Progenitor cell of endocrine pancreas (in vitro differentiated cells): Measurements from ENCODE around the gene UGT1A8. TPM values are rescaled to one million over a fixed set of nuclear protein-coding genes. Genes with fewer than 3 reads are reported as not detected.
A peak's percentile ranks its signal among the peaks of the same experiment; 100 is the strongest.
"Not testable (repeated sequence)": the region's sequence is repeated elsewhere in the genome, so short reads cannot be mapped to it uniquely, and the experiment has no call there.

Experiments used
- DNase-seq: peaks from one replicate; pipeline ENCODE4 v3.0.0; 2021; ENCODE audit warnings: low spot score; ENCODE audit not compliant: unreplicated experiment
- H3K27ac Mint-ChIP-seq: 2 replicates; pipeline ENCODE4 v1.8.0; 2021; ENCODE audit warnings: mild to moderate bottlenecking, moderate library complexity, mixed read lengths
- H3K27me3 Mint-ChIP-seq: 2 replicates; pipeline ENCODE4 v1.8.0; 2021; ENCODE audit warnings: mixed read lengths
- H3K36me3 Mint-ChIP-seq: 2 replicates; pipeline ENCODE4 v1.8.0; 2022; ENCODE audit warnings: mixed read lengths; ENCODE audit not compliant: insufficient read depth
- H3K4me1 Mint-ChIP-seq: 2 replicates; pipeline ENCODE4 v1.8.0; 2021; ENCODE audit warnings: low read depth, mixed read lengths
- H3K4me3 Mint-ChIP-seq: 2 replicates; pipeline ENCODE4 v1.8.0; 2021; ENCODE audit warnings: low read depth, mild to moderate bottlenecking, moderate library complexity, mixed read lengths
- H3K9me3 Mint-ChIP-seq: 2 replicates; pipeline ENCODE4 v1.8.0; 2021; ENCODE audit warnings: low read depth, mixed read lengths
- CTCF ChIP-seq: fragments of 200-600 bp; sonication (generic); IDR thresholded peaks from one replicate; pipeline ENCODE4 v1.5.0; 2021; ENCODE audit warnings: antibody characterized with exemption, mild to moderate bottlenecking; ENCODE audit not compliant: unreplicated experiment
- long read RNA-seq: library from polyadenylated mRNA; unstranded; transcript quantifications from one replicate; pipeline ENCODE4 v2.0.0, GENCODE V29; 2020
- total RNA-seq: library from RNA; stranded (reverse); gene quantifications from 2 replicates; pipeline ENCODE4 v1.2.1, GENCODE V29; 2021

UGT1A8 gene
- not detected in 2 replicates for total RNA-seq
- long read RNA-seq: 0 reads

DNA sequence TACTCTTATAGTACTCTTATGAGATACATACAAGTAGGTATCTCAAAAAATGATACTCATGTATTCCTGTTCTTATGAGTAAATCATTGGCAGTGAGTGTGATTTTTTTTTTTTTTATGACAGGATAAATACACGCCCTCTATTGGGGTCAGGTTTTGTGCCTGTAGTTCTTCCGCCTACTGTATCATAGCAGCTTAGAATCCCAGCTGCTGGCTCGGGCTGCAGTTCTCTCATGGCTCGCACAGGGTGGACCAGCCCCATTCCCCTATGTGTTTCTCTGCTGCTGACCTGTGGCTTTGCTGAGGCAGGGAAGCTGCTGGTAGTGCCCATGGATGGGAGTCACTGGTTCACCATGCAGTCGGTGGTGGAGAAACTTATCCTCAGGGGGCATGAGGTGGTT, at the start of gene UGT1A8:
UGT1A8 (plus strand) TSS at position 158 of the 400 bp plus-strand sequence; CDS start at position 233, 75 bp downstream.
- Mint-ChIP-seq H3K27me3 (peaks cover 26% of the 10 kb centered on the region), H3K9me3 (peaks cover 34% of the 10 kb centered on the region)
- not testable (repeated sequence) for H3K4me3 Mint-ChIP-seq, H3K27ac Mint-ChIP-seq, H3K36me3 Mint-ChIP-seq, DNase-seq, H3K4me1 Mint-ChIP-seq

GRCh38 chr2:233571001-233571400, 46.4 kb upstream of the UGT1A8 start:
- Mint-ChIP-seq H3K4me3 (no peak overlapping the region), H3K27me3 (peaks cover 17% of the 10 kb centered on the region), H3K9me3 (peaks cover 8% of the 10 kb centered on the region), H3K27ac (no peak overlapping the region), H3K4me1 (no peaks in the 10 kb centered on the region), H3K36me3 (no peaks in the 10 kb centered on the region)
- no peak for DNase-seq
- TF ChIP-seq CTCF: no peak

GRCh38 chr2:233571462-233571861, 46.0 kb upstream of the UGT1A8 start:
- Mint-ChIP-seq H3K27me3 (peaks cover 17% of the 10 kb centered on the region), H3K4me1 (no peaks in the 10 kb centered on the region), H3K36me3 (no peaks in the 10 kb centered on the region), H3K9me3 (peaks cover 9% of the 10 kb centered on the region), H3K4me3 (no peak overlapping the region), H3K27ac (no peak overlapping the region)
- no peak for DNase-seq
- no peak for TF ChIP-seq CTCF

DNA sequence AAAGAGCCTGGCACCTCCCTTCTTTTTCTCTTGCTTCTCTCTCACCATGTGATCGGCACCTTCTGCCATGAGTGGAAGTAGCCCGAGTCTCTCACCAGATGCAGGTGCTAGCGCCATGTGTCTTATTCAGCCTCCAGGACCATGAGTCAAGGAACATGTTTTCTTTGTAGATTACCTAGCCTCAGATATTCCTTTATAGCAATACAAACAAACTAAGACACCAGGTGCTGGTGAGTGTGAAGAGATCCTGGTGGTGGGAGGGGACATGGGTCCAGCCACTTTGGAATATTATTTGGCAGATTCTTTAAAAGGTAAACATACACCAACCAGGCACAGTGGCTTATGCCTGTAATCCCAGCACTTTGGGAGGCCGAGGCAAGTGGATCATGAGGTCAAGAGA, 45.0 kb upstream of the UGT1A8 start:
- H3K4me1 Mint-ChIP-seq: no peaks in the 10 kb centered on the region
- peaks cover 9% of the 10 kb centered on the region for H3K9me3 Mint-ChIP-seq
- no peaks in the 10 kb centered on the region for H3K36me3 Mint-ChIP-seq
- peaks cover 21% of the 10 kb centered on the region for H3K27me3 Mint-ChIP-seq
- no peak overlapping the region for H3K27ac Mint-ChIP-seq
- no peak overlapping the region for H3K4me3 Mint-ChIP-seq
- no peak for DNase-seq
- no peak for TF ChIP-seq CTCF

DNA sequence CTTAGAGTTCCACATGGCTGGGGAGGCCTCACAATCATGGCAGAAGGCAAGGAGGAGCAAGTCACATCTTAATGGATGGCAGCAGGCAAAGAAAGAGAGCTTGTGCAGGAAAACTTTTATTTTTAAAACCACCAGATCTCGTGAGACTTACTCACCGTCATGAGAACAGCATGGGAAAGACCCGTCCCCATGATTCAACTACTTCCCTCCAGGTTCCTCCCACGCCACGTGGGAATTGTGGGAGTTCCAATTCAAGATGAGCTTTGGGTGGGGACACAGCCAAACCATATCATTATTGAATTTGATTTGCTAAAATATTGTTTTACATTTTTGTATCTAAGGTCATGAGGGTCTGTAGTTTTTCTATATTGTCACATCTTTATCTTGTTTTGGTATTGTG, 40.1 kb upstream of the UGT1A8 start:
- not testable (repeated sequence) for H3K36me3 Mint-ChIP-seq, H3K4me1 Mint-ChIP-seq, H3K27me3 Mint-ChIP-seq, H3K9me3 Mint-ChIP-seq, H3K4me3 Mint-ChIP-seq, DNase-seq, H3K27ac Mint-ChIP-seq

DNA sequence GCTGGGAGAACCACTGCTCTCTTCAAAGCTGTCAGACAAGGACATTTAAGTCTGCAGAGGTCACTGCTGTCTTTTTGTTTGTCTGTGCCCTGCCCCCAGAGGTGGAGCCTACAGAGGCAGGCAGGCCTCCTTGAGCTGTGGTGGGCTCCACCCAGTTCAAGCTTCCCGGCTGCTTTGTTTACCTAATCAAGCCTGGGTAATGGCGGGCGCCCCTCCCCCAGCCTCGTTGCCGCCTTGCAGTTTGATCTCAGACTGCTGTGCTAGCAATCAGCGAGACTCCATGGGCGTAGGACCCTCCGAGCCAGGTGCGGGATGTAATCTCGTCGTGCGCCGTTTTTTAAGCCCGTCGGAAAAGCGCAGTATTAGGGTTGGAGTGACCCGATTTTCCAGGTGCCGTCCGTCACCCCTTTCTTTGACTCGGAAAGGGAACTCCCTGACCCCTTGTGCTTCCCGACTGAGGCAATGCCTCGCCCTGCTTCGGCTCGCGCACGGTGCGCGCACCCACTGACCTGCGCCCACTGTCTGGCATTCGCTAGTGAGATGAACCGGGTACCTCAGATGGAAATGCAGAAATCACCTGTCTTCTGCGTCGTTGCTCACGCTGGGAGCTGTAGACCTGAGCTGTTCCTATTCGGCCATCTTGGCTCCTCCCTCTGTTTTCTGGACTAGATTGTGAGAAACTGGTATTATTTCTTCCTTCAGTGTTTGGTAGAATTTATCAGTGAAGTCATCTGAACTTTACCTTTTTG, 34.0 kb upstream of the UGT1A8 start:
- not testable (repeated sequence) for H3K4me1 Mint-ChIP-seq, DNase-seq, H3K36me3 Mint-ChIP-seq, H3K9me3 Mint-ChIP-seq, H3K27me3 Mint-ChIP-seq
- H3K4me3 Mint-ChIP-seq: peak overlapping the region; percentile 71
- H3K27ac Mint-ChIP-seq: peak overlapping the region; percentile 89

DNA sequence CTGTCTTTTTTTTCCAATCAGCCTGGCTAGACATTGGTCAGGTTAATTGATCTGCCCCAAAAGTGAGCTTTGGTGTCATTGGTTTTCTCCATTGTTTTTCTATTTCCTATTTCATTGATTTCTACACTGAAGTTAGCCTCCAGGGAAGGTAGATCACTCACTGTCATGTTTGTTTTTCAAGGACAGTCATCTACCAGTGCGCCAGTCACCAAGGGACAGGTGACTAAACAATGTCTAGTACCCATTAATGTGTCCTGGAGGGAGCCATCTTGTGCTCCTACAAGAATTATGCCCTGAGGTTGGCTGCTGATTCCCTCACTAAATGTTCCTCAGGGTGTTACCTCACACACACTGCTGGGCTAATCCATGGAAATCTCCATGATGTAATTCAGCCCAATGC, 33.2 kb upstream of the UGT1A8 start:
- Mint-ChIP-seq H3K36me3 (no peaks in the 10 kb centered on the region), H3K4me3 (no peak overlapping the region), H3K27me3 (no peaks in the 10 kb centered on the region), H3K9me3 (no peaks in the 10 kb centered on the region), H3K4me1 (no peaks in the 10 kb centered on the region), H3K27ac (no peak overlapping the region)
- DNase-seq: no peak
- TF ChIP-seq CTCF: no peak
